Neural progenitor cell (in vitro differentiated cells): ENCODE measurements around the gene RTEL1.

Experiments used
- EZH2 ChIP-seq: fragments of 200-600 bp; sonication (generic); IDR thresholded peaks from 2 replicates; pipeline ENCODE4 v1.6.1; 2017; ENCODE audit warnings: antibody characterized with exemption, mild to moderate bottlenecking, moderate library complexity
- TF ChIP-seq, protein P1 (sequence below): fragments of 200-600 bp; sonication (generic); IDR thresholded peaks from 2 replicates; pipeline ENCODE4 v1.5.1; 2017; ENCODE audit warnings: antibody characterized with exemption, mild to moderate bottlenecking

- TF ChIP-seq EZH2 = no peak
- TF ChIP-seq, protein P1, sequence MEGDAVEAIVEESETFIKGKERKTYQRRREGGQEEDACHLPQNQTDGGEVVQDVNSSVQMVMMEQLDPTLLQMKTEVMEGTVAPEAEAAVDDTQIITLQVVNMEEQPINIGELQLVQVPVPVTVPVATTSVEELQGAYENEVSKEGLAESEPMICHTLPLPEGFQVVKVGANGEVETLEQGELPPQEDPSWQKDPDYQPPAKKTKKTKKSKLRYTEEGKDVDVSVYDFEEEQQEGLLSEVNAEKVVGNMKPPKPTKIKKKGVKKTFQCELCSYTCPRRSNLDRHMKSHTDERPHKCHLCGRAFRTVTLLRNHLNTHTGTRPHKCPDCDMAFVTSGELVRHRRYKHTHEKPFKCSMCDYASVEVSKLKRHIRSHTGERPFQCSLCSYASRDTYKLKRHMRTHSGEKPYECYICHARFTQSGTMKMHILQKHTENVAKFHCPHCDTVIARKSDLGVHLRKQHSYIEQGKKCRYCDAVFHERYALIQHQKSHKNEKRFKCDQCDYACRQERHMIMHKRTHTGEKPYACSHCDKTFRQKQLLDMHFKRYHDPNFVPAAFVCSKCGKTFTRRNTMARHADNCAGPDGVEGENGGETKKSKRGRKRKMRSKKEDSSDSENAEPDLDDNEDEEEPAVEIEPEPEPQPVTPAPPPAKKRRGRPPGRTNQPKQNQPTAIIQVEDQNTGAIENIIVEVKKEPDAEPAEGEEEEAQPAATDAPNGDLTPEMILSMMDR = no peak
Measured at GRCh38 chr20:63734111-63734945, 76.2 kb downstream of the RTEL1 start.
